Mesothelial cell of epicardium (in vitro differentiated cells): ENCODE measurements around the gene IGF1R. TPM values are rescaled to one million over a fixed set of nuclear protein-coding genes. Genes with fewer than 3 reads are reported as not detected.

Source experiments
- DNase-seq, 2 experiments: peaks; one replicate each; pipeline ENCODE4 v3.0.0; 2021; ENCODE audit warnings: low spot score in 2 of 2; ENCODE audit not compliant: unreplicated experiment in 2 of 2
- H3K27ac Mint-ChIP-seq: 2 replicates; pipeline ENCODE4 v1.8.0; 2021; ENCODE audit warnings: mixed read lengths
- H3K27me3 Mint-ChIP-seq: 2 replicates; pipeline ENCODE4 v1.8.0; 2021; ENCODE audit warnings: low read depth, mixed read lengths
- H3K36me3 Mint-ChIP-seq: 2 replicates; pipeline ENCODE4 v1.8.0; 2021; ENCODE audit warnings: mixed read lengths
- H3K4me1 Mint-ChIP-seq: 2 replicates; pipeline ENCODE4 v1.8.0; 2021; ENCODE audit warnings: mixed read lengths
- H3K4me3 Mint-ChIP-seq: 2 replicates; pipeline ENCODE4 v1.8.0; 2021; ENCODE audit warnings: mild to moderate bottlenecking, moderate library complexity, mixed read lengths
- H3K9me3 Mint-ChIP-seq: 2 replicates; pipeline ENCODE4 v1.8.0; 2021; ENCODE audit warnings: mixed read lengths
- total RNA-seq: library from RNA; stranded (reverse); gene quantifications from 3 replicates; pipeline ENCODE4 v1.2.1, GENCODE V29; 2021
- TF ChIP-seq, protein P1 (sequence below): fragments of 200-600 bp; sonication (generic); IDR thresholded peaks from one replicate; pipeline ENCODE4 v1.5.0; 2021; ENCODE audit warnings: antibody characterized with exemption; ENCODE audit not compliant: unreplicated experiment

Gene IGF1R
- total RNA-seq, 1 donor from 2014 or later, result 113 TPM

- H3K27me3 Mint-ChIP-seq, result no peaks in the 10 kb centered on the region
- TF ChIP-seq, protein P1, sequence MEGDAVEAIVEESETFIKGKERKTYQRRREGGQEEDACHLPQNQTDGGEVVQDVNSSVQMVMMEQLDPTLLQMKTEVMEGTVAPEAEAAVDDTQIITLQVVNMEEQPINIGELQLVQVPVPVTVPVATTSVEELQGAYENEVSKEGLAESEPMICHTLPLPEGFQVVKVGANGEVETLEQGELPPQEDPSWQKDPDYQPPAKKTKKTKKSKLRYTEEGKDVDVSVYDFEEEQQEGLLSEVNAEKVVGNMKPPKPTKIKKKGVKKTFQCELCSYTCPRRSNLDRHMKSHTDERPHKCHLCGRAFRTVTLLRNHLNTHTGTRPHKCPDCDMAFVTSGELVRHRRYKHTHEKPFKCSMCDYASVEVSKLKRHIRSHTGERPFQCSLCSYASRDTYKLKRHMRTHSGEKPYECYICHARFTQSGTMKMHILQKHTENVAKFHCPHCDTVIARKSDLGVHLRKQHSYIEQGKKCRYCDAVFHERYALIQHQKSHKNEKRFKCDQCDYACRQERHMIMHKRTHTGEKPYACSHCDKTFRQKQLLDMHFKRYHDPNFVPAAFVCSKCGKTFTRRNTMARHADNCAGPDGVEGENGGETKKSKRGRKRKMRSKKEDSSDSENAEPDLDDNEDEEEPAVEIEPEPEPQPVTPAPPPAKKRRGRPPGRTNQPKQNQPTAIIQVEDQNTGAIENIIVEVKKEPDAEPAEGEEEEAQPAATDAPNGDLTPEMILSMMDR, result no peak
- H3K36me3 Mint-ChIP-seq, result peaks cover 6% of the 10 kb centered on the region
- H3K9me3 Mint-ChIP-seq, result no peaks in the 10 kb centered on the region
- DNase-seq, result no peak
- H3K4me3 Mint-ChIP-seq, result no peak overlapping the region
- no peak overlapping the region for H3K27ac Mint-ChIP-seq
- peaks cover 44% of the 10 kb centered on the region for H3K4me1 Mint-ChIP-seq
These were observed 227.0 kb downstream of the IGF1R start for GRCh38 chr15:98875309-98875708.

DNA sequence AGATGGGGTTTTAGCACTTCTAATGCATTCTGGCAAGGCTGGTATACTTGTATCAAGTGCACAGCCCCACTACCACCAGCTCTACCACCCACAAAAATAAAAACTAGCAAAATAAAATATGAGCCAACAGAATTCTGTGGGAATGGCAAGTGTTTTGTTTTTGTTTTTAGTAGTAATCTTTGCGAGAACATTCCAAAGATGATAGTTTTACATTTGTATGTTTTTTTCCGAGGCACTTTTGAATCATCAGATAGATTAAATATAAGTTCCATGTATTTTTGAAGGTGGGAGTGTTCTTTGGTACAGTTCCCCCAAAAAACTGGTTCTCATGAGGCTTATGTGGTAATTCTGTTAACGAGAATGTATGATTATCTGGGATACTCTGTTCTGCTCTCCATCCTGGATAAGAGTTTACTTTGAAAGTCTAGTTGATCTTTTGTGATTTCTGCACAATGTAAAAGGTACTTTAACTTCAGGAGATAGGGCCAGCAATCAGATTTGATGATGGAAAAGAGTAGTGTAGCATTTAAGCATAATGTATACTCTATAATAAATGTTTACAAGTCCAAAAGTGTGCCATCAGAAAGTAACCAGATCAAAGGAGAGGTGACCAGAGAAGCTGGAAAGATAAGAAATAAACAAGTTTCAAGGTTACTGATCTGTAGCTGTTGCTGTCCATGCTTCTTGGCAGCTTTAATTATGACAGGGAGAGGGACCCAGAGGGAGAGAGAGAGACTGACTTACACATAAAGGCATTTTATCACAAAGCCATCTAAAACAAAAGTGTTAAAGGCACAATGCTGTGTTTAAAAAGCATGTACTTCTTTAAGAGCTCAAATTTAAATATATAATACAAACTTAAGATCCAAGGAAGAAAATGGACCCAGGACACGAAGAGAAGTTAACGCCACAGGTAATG, 228.4 kb downstream of the IGF1R start:
- no peak for DNase-seq
- Mint-ChIP-seq H3K4me1 (peaks cover 46% of the 10 kb centered on the region), H3K4me3 (no peak overlapping the region), H3K36me3 (no peaks in the 10 kb centered on the region), H3K9me3 (no peaks in the 10 kb centered on the region), H3K27ac (peak overlapping the region; percentile 37), H3K27me3 (no peaks in the 10 kb centered on the region)
- TF ChIP-seq, protein P1, result no peak

DNA sequence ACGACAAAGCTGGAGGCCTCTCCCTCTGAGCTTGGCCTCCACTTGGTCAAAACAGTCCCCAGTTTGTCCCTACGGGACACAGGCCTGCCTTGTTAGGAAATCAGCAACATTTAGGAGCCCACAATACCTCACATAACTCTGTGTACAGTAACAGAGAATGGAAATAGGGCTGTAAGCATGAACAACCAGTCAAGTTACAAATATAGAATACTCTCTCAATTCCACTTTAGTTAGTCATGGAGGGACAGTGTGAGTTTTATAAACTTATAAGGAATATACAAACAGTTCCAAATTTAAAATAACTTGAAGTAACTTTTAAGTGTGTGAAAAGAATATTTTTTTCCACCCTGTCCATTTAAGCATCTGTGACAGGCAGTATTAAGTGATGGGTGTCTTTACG, 229.8 kb downstream of the IGF1R start:
- TF ChIP-seq, protein P1, result no peak
- Mint-ChIP-seq H3K4me3 (no peak overlapping the region), H3K27me3 (no peaks in the 10 kb centered on the region), H3K9me3 (no peaks in the 10 kb centered on the region), H3K4me1 (peaks cover 42% of the 10 kb centered on the region), H3K27ac (no peak overlapping the region), H3K36me3 (no peaks in the 10 kb centered on the region)
- DNase-seq, result no peak

- no peaks in the 10 kb centered on the region for H3K27me3 Mint-ChIP-seq
- H3K4me1 Mint-ChIP-seq, result peaks cover 38% of the 10 kb centered on the region
- no peak overlapping the region for H3K27ac Mint-ChIP-seq
- H3K4me3 Mint-ChIP-seq, result no peak overlapping the region
- no peak for DNase-seq
- TF ChIP-seq, protein P1, result no peak
- no peaks in the 10 kb centered on the region for H3K36me3 Mint-ChIP-seq
- H3K9me3 Mint-ChIP-seq, result no peaks in the 10 kb centered on the region
These were observed 230.5 kb downstream of the IGF1R start for GRCh38 chr15:98878862-98879261.

GRCh38 chr15:98881526-98882520, 233.5 kb downstream of the IGF1R start:
- no peaks in the 10 kb centered on the region for H3K27me3 Mint-ChIP-seq
- H3K4me1 Mint-ChIP-seq, result peaks cover 14% of the 10 kb centered on the region
- no peak overlapping the region for H3K4me3 Mint-ChIP-seq
- no peaks in the 10 kb centered on the region for H3K9me3 Mint-ChIP-seq
- H3K36me3 Mint-ChIP-seq, result no peaks in the 10 kb centered on the region
- DNase-seq, result no peak
- TF ChIP-seq, protein P1, result peak; percentile 78
- H3K27ac Mint-ChIP-seq, result no peak overlapping the region
